K562 (cell line): ENCODE data around the gene AP1G2. TPM values are rescaled to one million over a fixed set of nuclear protein-coding genes. Genes with fewer than 3 reads are reported as not detected.

Experiments
- ATAC-seq: fragments of 200-7000 bp; cut with Tn5 transposase; 3 replicates; pipeline ENCODE4 v1.9.1; 2020; ENCODE audit warnings: moderate library complexity
- BruUV-seq: library from RNA; stranded (reverse); fragments of 400-500 nt; replicated peaks from 2 replicates; lab custom pipeline; 2021; lab: Mats Ljungman, UMichigan
- CTCF ChIA-PET: fragments of 300-600 bp; formaldehyde crosslinking; extraction: SDS; loops from one replicate; lab custom pipeline; 2021; ENCODE audit warnings: low intra/inter-chr PET ratio; lab: Yijun Ruan, JAX
- POLR2A ChIA-PET: fragments of 300-600, 350-650 bp; sonication (Branson Sonifier 250); formaldehyde crosslinking; extraction: SDS; loops from one replicate; lab custom pipeline; 2021; ENCODE audit warnings: antibody characterized with exemption, inconsistent platforms; lab: Yijun Ruan, JAX
- DNase-seq, 4 experiments: peaks; one replicate each; pipeline versions ENCODE4 v3.0.0 to v3.0.0-alpha.2; 2011 to 2018; ENCODE audit warnings: low spot score in 3 of 4, mixed read lengths in 3 of 4; ENCODE audit errors: extremely low read depth in 1 of 4
- FAIRE-seq: peaks from 2 replicates; lab custom pipeline; 2011; peaks lifted over from hg19 to GRCh38; lab: Jason Lieb, UNC
- H2AFZ ChIP-seq: 2 replicates; pipeline ENCODE4 v1.6.0; 2011; ENCODE audit warnings: low read depth, low read length, control low read depth, inconsistent platforms
- H3K27ac ChIP-seq: fragments of 200-600 bp; 3 replicates; pipeline ENCODE4 v1.8.0; 2011; ENCODE audit warnings: low read depth, mild to moderate bottlenecking, control low read depth, inconsistent platforms, low read length, moderate library complexity, mixed read lengths; ENCODE audit errors: extremely low read depth
- H3K27me3 ChIP-seq, 2 experiments: fragments of 300-600 bp in 1 of 2; 2 replicates in 1 of 2; 3 replicates in 1 of 2; pipeline versions ENCODE4 v1.6.0 to v1.8.0; 2011; ENCODE audit warnings: inconsistent platforms in 2 of 2, low read length in 2 of 2, mild to moderate bottlenecking in 1 of 2, mixed read lengths in 1 of 2, moderate library complexity in 1 of 2; ENCODE audit not compliant: control insufficient read depth in 2 of 2, insufficient read depth in 2 of 2
- H3K36me3 ChIP-seq: fragments of 300-600 bp; 3 replicates; pipeline ENCODE4 v1.8.0; 2011; ENCODE audit warnings: mild to moderate bottlenecking, low read length, inconsistent platforms; ENCODE audit not compliant: control insufficient read depth, insufficient read depth
- H3K4me1 ChIP-seq, 2 experiments: fragments of 200-600 bp in 1 of 2; replicated peaks in 1 of 2; 2 replicates in 1 of 2; 3 replicates in 1 of 2; pipeline versions ENCODE4 v1.5.1 to v1.8.0; 2011; ENCODE audit warnings: inconsistent platforms in 2 of 2, low read length in 2 of 2, mild to moderate bottlenecking in 1 of 2, mixed read lengths in 1 of 2, moderate library complexity in 1 of 2; ENCODE audit not compliant: control insufficient read depth in 2 of 2, insufficient read depth in 2 of 2
- H3K4me2 ChIP-seq: 2 replicates; pipeline ENCODE4 v1.6.1; 2011; ENCODE audit warnings: low read length, control low read depth, inconsistent platforms, mixed read lengths; ENCODE audit not compliant: insufficient read depth
- H3K4me3 ChIP-seq: fragments of 200-600 bp; sonication (generic), shearing (Covaris generic); 2 replicates; pipeline ENCODE4 v1.5.1; 2016; ENCODE audit warnings: control low read depth, inconsistent platforms
- H3K79me2 ChIP-seq: fragments of 200-600 bp; 3 replicates; pipeline ENCODE4 v1.8.0; 2011; ENCODE audit warnings: low read length, inconsistent platforms; ENCODE audit not compliant: control insufficient read depth, insufficient read depth
- H3K9ac ChIP-seq, 2 experiments: 2 replicates each; pipeline versions ENCODE4 v1.6.0 to v1.6.1; 2011; ENCODE audit warnings: low read depth in 2 of 2, low read length in 2 of 2, control low read depth in 1 of 2, inconsistent platforms in 1 of 2, mild to moderate bottlenecking in 1 of 2, mixed read lengths in 1 of 2; ENCODE audit not compliant: insufficient read depth in 1 of 2
- H3K9me1 ChIP-seq: one replicate; pipeline ENCODE4 v1.6.0; 2011; ENCODE audit warnings: inconsistent platforms, mild to moderate bottlenecking, low read length, moderate library complexity; ENCODE audit not compliant: control insufficient read depth, insufficient read depth
- H3K9me3 ChIP-seq: replicated peaks from 2 replicates; pipeline ENCODE4 v1.5.1; 2011; ENCODE audit warnings: low read depth, low read length, inconsistent platforms; ENCODE audit not compliant: control insufficient read depth, insufficient read depth
- H4K20me1 ChIP-seq: replicated peaks from 2 replicates; pipeline ENCODE4 v1.6.1; 2011; ENCODE audit warnings: low read length, inconsistent platforms, mixed read lengths; ENCODE audit not compliant: control insufficient read depth, insufficient read depth
- E2F4 ChIP-seq: sonication (generic); formaldehyde crosslinking; IDR thresholded peaks from 2 replicates; pipeline ENCODE4 v1.8.0; 2022; ENCODE audit warnings: mild to moderate bottlenecking, low read depth, missing genetic modification reagents
- EP300 ChIP-seq: IDR thresholded peaks from 2 replicates; pipeline ENCODE4 v1.6.1; 2012; ENCODE audit warnings: low read length, improper control_type of control experiment
- FOSL1 ChIP-seq: fragments of 200-800 bp; sonication (Bioruptor generic); conservative IDR thresholded peaks from 2 replicates; pipeline ENCODE4 v1.6.1; 2016; ENCODE audit warnings: missing genetic modification characterization, missing compliant biosample characterization
- GMEB1 ChIP-seq: fragments of 250-450 bp; sonication (Bioruptor Pico); IDR thresholded peaks from 2 replicates; pipeline ENCODE4 v1.4.0; 2020; ENCODE audit warnings: mild to moderate bottlenecking
- MBD2 ChIP-seq: sonication (generic); IDR thresholded peaks from 2 replicates; pipeline ENCODE4 v1.6.1; 2016; ENCODE audit warnings: low read depth, borderline replicate concordance
- SRSF9 ChIP-seq: fragments of 200-400 bp; formaldehyde crosslinking; IDR thresholded peaks from 2 replicates; pipeline ENCODE4 v1.6.1; 2017; ENCODE audit warnings: low read depth, low read length, borderline replicate concordance
- STAT6 ChIP-seq: sonication (generic); formaldehyde crosslinking; IDR thresholded peaks from 2 replicates; pipeline ENCODE4 v1.8.1; 2023; ENCODE audit warnings: mild to moderate bottlenecking, missing genetic modification reagents
- TAF1 ChIP-seq: IDR thresholded peaks from 2 replicates; pipeline ENCODE4 v1.6.1; 2011; ENCODE audit warnings: mild to moderate bottlenecking, low read length, moderate library complexity; ENCODE audit not compliant: insufficient read depth, control insufficient read depth, severe bottlenecking; ENCODE audit errors: extremely low read depth
- THRB ChIP-seq: fragments of 450-650 bp; formaldehyde crosslinking; conservative IDR thresholded peaks from 2 replicates; pipeline ENCODE4 v1.4.0; 2022; ENCODE audit warnings: mild to moderate bottlenecking, missing genetic modification characterization
- ZNF311 ChIP-seq: fragments of 250-450 bp; sonication (Bioruptor Pico); IDR thresholded peaks from 2 replicates; pipeline ENCODE4 v1.4.0; 2020; ENCODE audit warnings: mild to moderate bottlenecking, moderate library complexity
- ZNF592 ChIP-seq: fragments of 450-650 bp; IDR thresholded peaks from 2 replicates; pipeline ENCODE4 v1.6.1; 2017; ENCODE audit warnings: antibody characterized with exemption, mild to moderate bottlenecking
- WGBS: fragments of 100-300 bp; shearing (Covaris generic); methylation state at CpG from one replicate; pipeline ENCODE4 v1.1.6; 2016; ENCODE audit warnings: low coverage, mixed read lengths; ENCODE audit not compliant: insufficient coverage; ENCODE audit errors: missing lambda C conversion rate; 5-methylcytosine and 5-hydroxymethylcytosine counted together
- in situ Hi-C: fragments of 300-500 bp; cut with MboI; formaldehyde crosslinking; loops from 4 replicates; pipeline ENCODE4 v1.15.0; 2018; ENCODE audit warnings: inconsistent platforms, mixed read lengths
- intact Hi-C: fragments of 100-400 bp; cut with micrococcal nuclease; formaldehyde crosslinking; loops from 2 replicates; pipeline ENCODE4 v1.14.2; 2022
- polyA plus RNA-seq, 8 experiments: library from polyadenylated mRNA; depleted of rRNA in 4 of 8; stranded (reverse) in 5 of 8; unstranded in 3 of 8; fragments of >200 nt; fragmentation: Nextera tagmentation in 2 of 8; fragmentation: Illumina TruSeq in 1 of 8; extraction: Ambion mirVana in 2 of 8; extraction: Trizol in 1 of 8; gene quantifications; 2 replicates each; pipeline versions ENCODE4 v1.2.1 to v1.2.3, GENCODE V29; 2011 to 2014; ENCODE audit warnings: inconsistent platforms in 1 of 8, missing spikeins in 1 of 8
- total RNA-seq, 7 experiments: library from RNA; depleted of rRNA in 6 of 7; stranded (reverse); fragments of >200 nt in 6 of 7; fragmentation: Illumina TruSeq in 2 of 7; extraction: Trizol in 2 of 7; gene quantifications; 2 replicates each; pipeline versions ENCODE4 v1.2.1 to v1.2.3, GENCODE V29; 2011 to 2021; ENCODE audit warnings: low replicate concordance in 1 of 7

The AP1G2 gene
- total and polyA plus RNA-seq, 9 of the 15 experiments (the other 6 are each of a cell fraction or from before 2014, with no cell fraction given), result 19.1 to 83.5 (median 33.3) TPM

- DNase-seq (no peak), FAIRE-seq (no peak), ATAC-seq (no peak)
- Histone ChIP-seq H3K9me3 (no peaks in the 10 kb centered on the region), H3K27ac (no peak overlapping the region), H4K20me1 (no peaks in the 10 kb centered on the region), H2AFZ (no peak overlapping the region), H3K4me2 (no peak overlapping the region), H3K79me2 (no peaks in the 10 kb centered on the region), H3K4me1 (no peaks in the 10 kb centered on the region), H3K9me1 (no peaks in the 10 kb centered on the region), H3K4me3 (no peak overlapping the region), H3K9ac (no peak overlapping the region), H3K27me3 (peaks cover 0 to 7% of the 10 kb centered on the region in 2 experiments; a peak in 1 of 5 replicates), H3K36me3 (no peaks in the 10 kb centered on the region)
- in situ Hi-C loops (no loop called here), intact Hi-C loops (no loop called here)
- no TSS peak for BruUV-seq
- ChIA-PET POLR2A (interaction anchor here (0.7 kb wide), 1 partner anchor 119 kb away, joined by 3 read pairs; no protein-coding TSS in a partner anchor), CTCF (no interaction called here)
- WGBS, result 0% methylated on average over 1 of the region's 1 CpG
- TF ChIP-seq FOSL1 (tag) (no peak), ZNF592 (no peak), E2F4 (no peak), ZNF311 (no peak), MBD2 (no peak), TAF1 (no peak), THRB (CRISPR knock-in tag) (no peak), SRSF9 (no peak), GMEB1 (no peak), STAT6 (no peak), EP300 (no peak)
Measured at GRCh38 chr14:23612802-23613201, 45.2 kb upstream of the AP1G2 start.
